Esophagus squamous epithelium (tissue), 5 donors: Measurements from ENCODE around the gene KDSR. TPM values are rescaled to one million over a fixed set of nuclear protein-coding genes. Genes with fewer than 3 reads are reported as not detected.
A peak's percentile ranks its signal among the peaks of the same experiment; 100 is the strongest.

ENCODE experiments used
- DNase-seq: peaks from one replicate; lab custom pipeline; 2025; lab: John Stamatoyannopoulos, UW
- H3K27ac ChIP-seq, 4 donors: fragments of 200-600 bp; sonication (generic); one replicate each; pipeline ENCODE4 v1.5.1; 2016 to 2019; ENCODE audit warnings: mild to moderate bottlenecking in 1 of 4
- H3K27me3 ChIP-seq, 4 donors: fragments of 200-600 bp; sonication (generic); 1 replicate in 3 of 4; 2 replicates in 1 of 4; pipeline versions ENCODE4 v1.5.1 to v1.6.0; 2017 to 2021; ENCODE audit warnings: antibody characterized with exemption in 1 of 4
- H3K36me3 ChIP-seq, 3 donors: fragments of 200-600 bp; sonication (generic); one replicate each; pipeline ENCODE4 v1.5.1; 2016 to 2019
- H3K4me1 ChIP-seq, 3 donors: fragments of 200-600 bp; sonication (generic); one replicate each; pipeline ENCODE4 v1.5.1; 2017 to 2019
- H3K4me3 ChIP-seq, 4 donors: fragments of 200-600 bp; sonication (generic); 1 replicate in 3 of 4; 2 replicates in 1 of 4; pipeline ENCODE4 v1.5.1; 2016 to 2019; ENCODE audit warnings: mild to moderate bottlenecking in 2 of 4, moderate library complexity in 1 of 4
- H3K9me3 ChIP-seq, 3 donors: fragments of 200-600 bp; sonication (generic); one replicate each; pipeline ENCODE4 v1.5.1; 2016 to 2019
- CTCF ChIP-seq, 6 experiments: fragments of 450-650 bp in 4 of 6; fragments of 200-600 bp in 2 of 6; sonication (generic) in 2 of 6; IDR thresholded peaks; one replicate each; pipeline ENCODE4 v1.5.1; 2016 to 2019; ENCODE audit warnings: antibody characterized with exemption in 6 of 6, mild to moderate bottlenecking in 4 of 6, moderate library complexity in 4 of 6
- POLR2A ChIP-seq, 4 donors: fragments of 450-650 bp; IDR thresholded peaks; one replicate each; pipeline ENCODE4 v1.6.1; 2017; ENCODE audit warnings: antibody characterized with exemption in 4 of 4, mild to moderate bottlenecking in 4 of 4, moderate library complexity in 3 of 4
- WGBS, 2 donors: methylation state at CpG; one replicate each; pipeline ENCODE4 v1.1.5; 2018; 5-methylcytosine and 5-hydroxymethylcytosine counted together
- intact Hi-C: fragments of 100-400 bp; cut with DNase I; formaldehyde crosslinking; loops from one replicate; pipeline ENCODE4 v1.15.0; 2022
- total RNA-seq, 4 donors: library from RNA; depleted of rRNA; stranded (reverse); fragments of >200 nt; gene quantifications; one replicate each; pipeline ENCODE4 v1.1.0, GENCODE V29; 2016
- donor health status: DM: yes; HTN: yes; CAD: no.

The KDSR gene
- total RNA-seq, 4 donors from 2014 or later = 20.8 to 42.3 (median 23.0) TPM

DNA sequence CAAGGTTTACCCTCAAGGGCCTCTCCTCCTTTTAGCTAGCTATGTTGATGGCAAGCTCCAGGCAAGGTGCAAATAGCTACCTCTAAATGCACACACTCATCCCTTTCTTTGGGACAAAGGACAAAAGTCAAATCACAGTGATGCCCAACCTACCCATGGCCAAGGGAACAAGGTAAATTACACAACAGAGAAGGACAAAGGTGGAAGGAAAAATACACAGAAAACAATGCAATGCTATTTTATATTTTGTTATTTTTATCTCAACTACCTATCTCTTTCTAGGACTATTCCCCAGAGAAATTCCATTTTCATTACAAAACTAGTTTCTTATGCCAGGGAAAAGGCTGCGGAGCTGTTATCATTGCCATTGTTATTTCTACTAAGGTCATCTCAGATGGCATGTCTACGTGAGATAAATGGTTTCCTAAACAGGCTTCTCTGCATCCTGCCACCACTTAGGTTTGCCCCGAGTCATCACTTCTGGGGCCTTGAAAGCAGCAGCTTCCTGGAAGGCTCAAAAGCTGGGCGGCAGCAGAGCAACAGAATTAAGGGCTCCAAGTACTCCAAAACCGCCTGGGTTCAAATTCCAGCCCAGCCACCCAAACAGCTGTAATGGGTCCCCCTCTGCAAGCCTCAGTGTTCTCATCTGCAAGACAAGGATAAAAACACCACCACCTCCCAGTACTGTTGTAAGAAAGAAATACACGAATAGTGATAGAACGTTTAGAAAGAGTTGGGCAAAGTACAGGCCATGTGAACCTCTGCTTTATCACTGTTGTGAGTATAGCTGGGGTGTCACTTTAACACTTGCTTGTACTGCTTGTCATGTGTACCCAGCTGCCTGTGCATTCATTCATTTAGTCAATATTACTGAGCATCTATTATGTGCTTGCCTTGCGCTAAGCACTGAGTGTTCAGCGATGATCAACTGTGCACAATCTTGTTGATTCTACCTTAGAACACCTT lies 68.3 kb downstream of the KDSR start:
- peak overlapping the region in 2 of 4 donors; percentile 22 to 60 for H3K27ac ChIP-seq
- no peak for DNase-seq
- WGBS, 2 donors = 73 to 79% methylated on average over 7 to 9 of the region's 9 CpGs

GRCh38 chr18:63297687-63298399 lies 69.2 kb downstream of the KDSR start:
- Histone ChIP-seq H3K9me3 (no peaks in the 10 kb centered on the region), H3K4me1 (peaks cover 0 to 61% (median 18%) of the 10 kb centered on the region in 3 donors), H3K27me3 (no peaks in the 10 kb centered on the region), H3K36me3 (no peaks in the 10 kb centered on the region), H3K4me3 (no peak overlapping the region), H3K27ac (peak overlapping the region in 1 of 4 donors; percentile 22)
- TF ChIP-seq CTCF (IDR thresholded peaks at IDR 0.05) (no peak), POLR2A (IDR thresholded peaks at IDR 0.05) (no peak)
- 66 to 74% methylated on average over 11 to 15 of the region's 16 CpGs for WGBS, 2 donors
- no peak for DNase-seq
- intact Hi-C loops = no loop called here

More for the DNA sequence above, 68.3 kb downstream of the KDSR start:
- intact Hi-C loops = no loop called here
- no peak overlapping the region for H3K4me3 ChIP-seq
- no peaks in the 10 kb centered on the region for H3K27me3 ChIP-seq
- H3K4me1 ChIP-seq = peaks cover 0 to 57% (median 11%) of the 10 kb centered on the region in 3 donors
- H3K36me3 ChIP-seq = no peaks in the 10 kb centered on the region
- no peak for TF ChIP-seq CTCF (IDR thresholded peaks at IDR 0.05)
- no peak for TF ChIP-seq POLR2A (IDR thresholded peaks at IDR 0.05)
- H3K9me3 ChIP-seq = no peaks in the 10 kb centered on the region

DNA sequence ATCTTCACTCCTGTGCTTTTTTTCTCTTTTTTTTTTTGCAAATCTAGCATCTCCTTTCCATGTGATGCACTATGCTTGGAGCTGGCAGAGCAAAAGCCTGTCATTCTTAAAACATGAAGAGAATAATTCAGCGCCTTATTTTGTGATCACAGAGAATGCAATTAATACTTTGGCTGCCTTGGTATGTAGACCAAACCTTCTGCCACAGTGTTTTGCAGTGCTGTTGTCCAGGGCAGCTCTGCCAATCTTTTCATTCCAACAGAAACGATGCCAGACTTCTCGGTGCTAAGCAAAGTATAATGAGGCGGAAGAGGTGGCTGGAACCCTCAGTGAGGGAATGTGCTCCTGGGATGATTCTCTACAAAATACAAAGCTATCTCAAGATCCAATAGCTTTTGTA lies 73.1 kb downstream of the KDSR start:
- no peak for DNase-seq
- TF ChIP-seq CTCF (IDR thresholded peaks at IDR 0.05) = no peak
- TF ChIP-seq POLR2A (IDR thresholded peaks at IDR 0.05) = no peak
- no peak overlapping the region for H3K4me3 ChIP-seq
- no peaks in the 10 kb centered on the region for H3K9me3 ChIP-seq
- no peaks in the 10 kb centered on the region for H3K36me3 ChIP-seq
- intact Hi-C loops = no loop called here
- 75 to 77% methylated on average over 4 of the region's 4 CpGs for WGBS, 2 donors
- no peaks in the 10 kb centered on the region for H3K27me3 ChIP-seq
- no peak overlapping the region for H3K27ac ChIP-seq
- peaks cover 0 to 45% (median 12%) of the 10 kb centered on the region in 3 donors for H3K4me1 ChIP-seq

- intact Hi-C loops = no loop called here
- 41 to 54% methylated on average over 7 to 8 of the region's 11 CpGs for WGBS, 2 donors
- H3K36me3 ChIP-seq = no peaks in the 10 kb centered on the region
- no peaks in the 10 kb centered on the region for H3K9me3 ChIP-seq
- peak overlapping the region in 2 of 4 donors; percentile 26 for H3K27ac ChIP-seq
- H3K4me3 ChIP-seq = no peak overlapping the region
- peaks cover 0 to 45% (median 8%) of the 10 kb centered on the region in 3 donors for H3K4me1 ChIP-seq
- no peak for TF ChIP-seq CTCF (IDR thresholded peaks at IDR 0.05)
- no peak for TF ChIP-seq POLR2A (IDR thresholded peaks at IDR 0.05)
- no peaks in the 10 kb centered on the region for H3K27me3 ChIP-seq
- peak; percentile 7 for DNase-seq
Measured at GRCh38 chr18:63292831-63293683, 73.9 kb downstream of the KDSR start.
